ENCODE measurements around the gene CLEC4D.

The CLEC4D gene

GRCh38 chr12:8546591-8546990 lies 33.3 kb downstream of the CLEC4D start:
- in situ Hi-C loops (cut with MboI; ENCODE audit: low pct_unique_long_range_greater_than_20kb, low sequenced_read_pairs, unreplicated experiment), result loop anchor here (25.0 kb wide), 1 partner anchor 316 kb away; no protein-coding TSS in a partner anchor
- no peak for DNase-seq (ENCODE audit: low spot score)
- no peak for TF ChIP-seq CTCF (IDR thresholded peaks at IDR 0.05; ENCODE audit: extremely low read depth, insufficient read depth, missing control alignments)

- TF ChIP-seq CTCF (IDR thresholded peaks at IDR 0.05; ENCODE audit: extremely low read depth, insufficient read depth, missing control alignments), result no peak
- DNase-seq (ENCODE audit: low spot score), result no peak
- in situ Hi-C loops (cut with MboI; ENCODE audit: low pct_unique_long_range_greater_than_20kb, low sequenced_read_pairs, unreplicated experiment), result loop anchor here (25.0 kb wide), 1 partner anchor 315 kb away; no protein-coding TSS in a partner anchor
Measured at GRCh38 chr12:8547645-8548044, 34.3 kb downstream of the CLEC4D start.

GRCh38 chr12:8548192-8548591 lies 34.9 kb downstream of the CLEC4D start:
- TF ChIP-seq CTCF (IDR thresholded peaks at IDR 0.05; ENCODE audit: extremely low read depth, insufficient read depth, missing control alignments), result no peak
- no peak for DNase-seq (ENCODE audit: low spot score)
- in situ Hi-C loops (cut with MboI; ENCODE audit: low pct_unique_long_range_greater_than_20kb, low sequenced_read_pairs, unreplicated experiment), result loop anchor here (25.0 kb wide), 1 partner anchor 314 kb away; no protein-coding TSS in a partner anchor

- no peak for DNase-seq (ENCODE audit: low spot score)
- in situ Hi-C loops (cut with MboI; ENCODE audit: low pct_unique_long_range_greater_than_20kb, low sequenced_read_pairs, unreplicated experiment), result loop anchor here (25.0 kb wide), 1 partner anchor 313 kb away; no protein-coding TSS in a partner anchor
- TF ChIP-seq CTCF (IDR thresholded peaks at IDR 0.05; ENCODE audit: extremely low read depth, insufficient read depth, missing control alignments), result no peak
Measured at GRCh38 chr12:8549381-8549780, 36.1 kb downstream of the CLEC4D start.

GRCh38 chr12:8553088-8553627 lies 39.9 kb downstream of the CLEC4D start:
- in situ Hi-C loops (cut with MboI; ENCODE audit: low pct_unique_long_range_greater_than_20kb, low sequenced_read_pairs, unreplicated experiment), result no loop called here
- TF ChIP-seq CTCF (IDR thresholded peaks at IDR 0.05; ENCODE audit: extremely low read depth, insufficient read depth, missing control alignments), result no peak
- DNase-seq (ENCODE audit: low spot score), result no peak

- no peak for TF ChIP-seq CTCF (IDR thresholded peaks at IDR 0.05; ENCODE audit: extremely low read depth, insufficient read depth, missing control alignments)
- no peak for DNase-seq (ENCODE audit: low spot score)
- in situ Hi-C loops (cut with MboI; ENCODE audit: low pct_unique_long_range_greater_than_20kb, low sequenced_read_pairs, unreplicated experiment), result no loop called here
Measured at GRCh38 chr12:8554451-8555195, 41.3 kb downstream of the CLEC4D start.

All from GM13977 (cell line).